Activated effector memory CD4-positive, alpha-beta T cell treated with Interleukin-2 at 50 U/mL for 16 hours (primary cell): ENCODE results near the gene UBB.

ENCODE experiments used
- DNase-seq: peaks from one replicate; pipeline ENCODE4 v3.0.0-alpha.2; 2020

The UBB gene

GRCh38 chr17:16380640-16381495 is at the start of gene UBB:
Gene UBB, plus strand, starts transcription at chr17:16381091. Its CDS starts 817 bp downstream, at chr17:16381908.
- peak; percentile 92 for DNase-seq

DNA sequence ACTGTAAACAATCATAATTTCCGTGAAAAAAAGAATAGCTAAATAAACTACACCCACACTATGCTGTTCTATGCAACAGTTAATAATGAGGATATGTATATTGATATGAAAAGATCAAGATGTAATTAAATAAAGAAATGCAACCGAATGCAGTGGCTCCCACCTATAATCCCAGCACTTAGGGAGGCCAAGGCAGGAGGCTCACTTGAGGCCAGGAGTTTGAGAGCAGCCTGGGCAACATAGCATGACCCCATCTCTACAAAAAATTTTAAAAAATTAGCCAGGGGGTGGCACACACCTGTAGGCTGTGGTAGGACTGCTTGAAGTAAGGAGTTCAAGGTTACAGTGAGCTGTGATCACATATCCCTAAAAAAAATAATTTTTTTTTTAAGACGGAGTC is 42.5 kb upstream of the UBB start:
- no peak for DNase-seq

DNA sequence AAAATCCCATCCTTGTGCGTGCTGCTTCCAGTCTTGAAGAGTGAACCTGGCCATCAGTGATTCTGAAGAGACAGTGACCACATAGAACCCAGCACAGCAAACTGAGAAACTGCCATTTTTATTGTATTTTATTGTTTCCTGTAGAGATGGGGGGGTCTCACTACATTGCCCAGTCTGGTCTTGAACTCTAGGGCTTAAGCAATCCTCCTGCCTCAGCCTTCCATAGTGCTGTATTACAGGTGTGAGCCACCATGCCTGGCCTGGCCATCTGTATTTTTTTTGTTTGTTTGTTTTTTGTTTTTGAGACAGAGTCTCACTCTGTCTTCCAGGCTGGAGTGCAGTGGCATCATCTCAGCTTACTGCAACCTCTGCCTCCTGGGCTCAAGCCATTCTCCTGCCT is 41.5 kb upstream of the UBB start:
- DNase-seq, result no peak

- DNase-seq, result no peak
These were observed 40.9 kb upstream of the UBB start for GRCh38 chr17:16339959-16340358.

DNA sequence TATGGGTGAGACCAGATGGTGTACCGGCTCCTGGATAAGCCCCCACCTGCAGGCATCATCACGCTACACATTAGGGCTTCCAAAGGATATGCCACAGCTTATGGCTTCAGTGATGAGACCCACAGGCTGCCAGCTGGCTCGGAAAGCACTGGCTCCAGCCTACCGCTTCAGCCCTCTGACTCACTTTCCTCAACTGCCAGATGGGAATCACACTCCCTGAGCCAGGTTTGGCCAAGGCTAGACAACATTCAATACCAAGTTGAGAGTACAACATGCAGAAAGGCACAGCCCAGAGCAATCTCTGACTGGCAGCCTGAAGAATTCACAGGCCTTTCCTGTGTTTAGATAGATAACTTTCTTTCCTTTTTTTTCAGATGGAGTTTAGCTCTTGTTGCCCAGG is 37.9 kb upstream of the UBB start:
- DNase-seq, result no peak

DNA sequence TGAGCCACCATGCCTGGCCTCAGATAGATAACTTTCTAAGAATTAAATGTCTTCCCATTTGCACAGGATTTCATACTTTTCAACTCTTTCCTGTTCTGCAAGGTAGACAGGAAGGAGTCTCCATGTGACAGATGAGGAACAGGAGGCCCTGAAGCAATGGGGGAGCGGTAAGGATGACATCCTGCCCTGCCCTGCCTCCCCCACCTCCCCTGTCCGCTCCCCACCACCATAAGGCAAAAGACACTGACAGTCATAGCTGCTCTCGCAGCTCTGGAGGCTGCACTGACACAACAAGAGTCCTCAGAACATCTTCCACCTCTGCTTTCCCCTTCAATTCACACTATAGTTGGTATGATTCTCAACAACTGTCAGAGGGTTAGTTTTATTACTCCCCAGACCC is 37.3 kb upstream of the UBB start:
- DNase-seq, result no peak

DNA sequence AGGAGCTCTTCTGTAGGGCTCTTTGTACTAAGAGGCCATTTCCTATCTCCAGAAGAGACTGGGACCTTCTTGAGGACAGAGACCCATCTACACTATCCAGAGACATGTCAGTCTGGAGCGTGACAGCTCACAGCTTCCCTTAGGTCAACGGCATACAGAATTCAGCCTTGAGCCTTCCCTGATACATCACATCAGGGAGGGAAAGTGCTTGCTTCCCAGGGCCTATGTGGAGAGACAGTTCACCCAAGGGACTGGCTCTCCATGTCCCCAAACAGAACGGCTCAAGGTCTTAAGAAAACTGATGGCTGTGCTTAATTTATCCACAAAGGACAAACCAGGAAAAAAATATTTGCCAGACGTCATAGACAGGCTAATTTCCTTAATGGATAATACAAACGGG is 35.3 kb upstream of the UBB start:
- no peak for DNase-seq

- DNase-seq, result no peak
These were observed 34.1 kb upstream of the UBB start for GRCh38 chr17:16346721-16347271.

DNA sequence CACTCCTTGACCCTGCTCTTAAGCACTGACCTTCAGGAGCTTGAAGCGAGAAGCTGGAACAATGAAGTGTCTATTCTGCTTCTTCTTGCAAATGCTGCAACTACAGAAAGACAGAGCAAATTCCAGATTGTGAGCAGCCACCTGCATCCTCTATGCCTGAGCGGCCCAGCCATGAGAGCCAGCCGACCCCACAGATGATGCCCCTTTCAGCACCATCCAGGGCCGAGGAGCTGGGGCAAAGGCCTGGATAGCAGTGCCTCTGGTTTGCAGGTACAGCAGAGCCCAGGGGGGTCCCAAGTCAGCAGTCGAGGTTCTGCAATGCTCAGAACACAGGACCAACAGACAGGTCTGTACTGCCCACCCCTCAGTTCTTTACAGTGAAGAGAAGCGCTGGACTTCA is 32.3 kb upstream of the UBB start:
- DNase-seq, result no peak

- DNase-seq, result no peak
These were observed 31.5 kb upstream of the UBB start for GRCh38 chr17:16349431-16349830.

DNA sequence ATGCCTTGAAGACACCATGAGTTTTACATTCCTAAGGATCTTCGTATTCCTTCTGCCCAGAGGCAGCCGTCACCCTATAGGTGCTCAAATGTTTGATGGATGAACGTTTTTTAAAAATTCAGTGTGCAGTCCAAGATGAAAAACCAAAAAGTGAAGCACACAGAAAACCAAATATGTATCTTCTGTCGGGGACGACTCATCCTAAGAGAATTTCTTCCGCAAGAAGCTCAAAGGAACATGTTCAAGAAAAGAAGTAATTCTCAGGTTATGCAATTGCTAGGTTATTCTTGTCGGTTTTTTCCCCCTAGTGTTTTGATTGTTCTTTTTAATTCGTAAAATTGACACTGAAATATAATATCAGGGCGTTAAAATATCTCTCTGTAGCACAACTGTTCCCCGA is 29.1 kb upstream of the UBB start:
- no peak for DNase-seq

- DNase-seq, result peak; percentile 2
These were observed 28.6 kb upstream of the UBB start for GRCh38 chr17:16352303-16352666.

- DNase-seq, result no peak
These were observed 28.1 kb upstream of the UBB start for GRCh38 chr17:16352667-16353316.

- peak; percentile 50 for DNase-seq
These were observed 27.3 kb upstream of the UBB start, which contains the start of gene CENPV for GRCh38 chr17:16353317-16354174. Gene CENPV, minus strand, starts transcription at chr17:16353469. Its CDS starts 33 bp downstream, at chr17:16353436.

DNA sequence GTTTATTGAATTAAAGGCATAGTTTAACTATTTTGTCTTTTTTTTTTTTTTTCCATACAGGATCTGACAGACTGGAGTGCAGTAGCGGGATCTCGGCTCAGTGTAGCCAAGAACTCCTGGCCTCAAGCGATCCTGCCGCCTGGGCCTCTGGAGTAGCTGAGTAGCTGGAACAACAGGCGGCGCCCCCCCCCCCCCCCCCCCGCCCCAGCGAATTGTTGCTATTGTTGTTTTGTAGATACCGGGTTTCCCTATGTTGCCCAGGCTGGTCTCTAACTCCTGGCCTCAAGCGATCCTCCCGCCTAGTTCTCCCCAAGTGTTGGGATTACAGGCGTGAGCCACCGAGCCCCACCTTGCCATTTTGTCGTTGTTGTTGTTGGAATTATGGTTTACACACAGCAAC is 26.3 kb upstream of the UBB start:
- no peak for DNase-seq

GRCh38 chr17:16358394-16358793 is 22.5 kb upstream of the UBB start:
- DNase-seq, result no peak

DNA sequence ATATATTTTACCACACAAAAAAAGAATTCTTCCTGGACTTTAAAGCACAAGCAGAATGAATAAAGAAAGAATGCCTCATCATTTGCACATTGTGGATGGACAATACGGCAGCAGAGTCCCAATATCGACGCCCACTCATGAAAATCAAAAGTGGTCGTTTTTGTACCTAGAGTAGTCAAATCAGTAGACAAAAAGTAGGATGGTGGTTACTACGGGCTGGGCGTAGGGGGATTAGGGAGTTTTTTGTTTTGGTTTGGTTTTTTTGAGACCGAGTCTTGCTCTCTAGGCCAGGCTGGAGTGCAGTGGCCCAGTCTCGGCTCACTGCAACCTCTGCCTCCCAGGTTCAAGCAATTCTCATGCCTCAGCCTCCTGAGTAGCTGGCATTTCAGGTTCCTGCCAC is 19.0 kb upstream of the UBB start:
- DNase-seq, result no peak

DNA sequence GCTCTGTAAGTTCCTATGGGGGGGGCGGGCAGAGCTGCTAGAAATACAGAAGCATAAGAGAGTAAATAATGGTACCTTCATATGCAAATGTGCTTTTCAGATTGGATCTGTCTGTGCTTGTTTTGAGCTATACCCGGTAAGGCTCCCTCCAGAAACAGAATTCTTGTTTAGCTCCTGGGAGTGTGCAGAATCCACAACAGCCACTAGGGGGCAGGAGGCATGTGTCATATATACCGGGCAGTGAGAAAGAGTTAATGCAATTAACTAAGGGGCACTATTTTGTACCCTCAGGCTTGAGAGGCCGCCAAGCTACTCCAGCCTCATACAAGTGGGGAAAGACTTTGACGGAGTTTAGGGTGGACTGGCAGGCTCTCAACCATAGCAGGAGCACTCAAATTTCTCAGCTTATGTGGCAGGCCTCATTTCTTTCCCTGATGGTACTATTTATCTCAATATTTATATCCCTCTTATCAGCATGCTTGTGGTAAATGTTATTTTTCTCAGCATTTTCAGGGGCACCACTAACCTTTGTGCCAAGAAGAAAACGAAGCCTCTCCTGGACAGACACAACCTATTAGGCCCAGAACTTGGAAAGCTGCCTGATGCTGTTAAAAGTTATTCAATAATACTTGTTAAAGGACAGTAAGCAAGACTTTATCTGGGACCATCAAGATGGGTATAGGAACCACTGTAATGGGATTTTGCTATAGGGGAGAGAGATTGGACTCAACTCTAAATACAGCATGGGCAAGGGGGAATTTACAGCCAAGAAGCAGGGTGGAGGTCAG is 16.9 kb upstream of the UBB start:
- peak; percentile 56 for DNase-seq

GRCh38 chr17:16364625-16365024 is 16.3 kb upstream of the UBB start:
- DNase-seq, result no peak

- no peak for DNase-seq
These were observed 9.1 kb upstream of the UBB start for GRCh38 chr17:16371742-16372141.

DNA sequence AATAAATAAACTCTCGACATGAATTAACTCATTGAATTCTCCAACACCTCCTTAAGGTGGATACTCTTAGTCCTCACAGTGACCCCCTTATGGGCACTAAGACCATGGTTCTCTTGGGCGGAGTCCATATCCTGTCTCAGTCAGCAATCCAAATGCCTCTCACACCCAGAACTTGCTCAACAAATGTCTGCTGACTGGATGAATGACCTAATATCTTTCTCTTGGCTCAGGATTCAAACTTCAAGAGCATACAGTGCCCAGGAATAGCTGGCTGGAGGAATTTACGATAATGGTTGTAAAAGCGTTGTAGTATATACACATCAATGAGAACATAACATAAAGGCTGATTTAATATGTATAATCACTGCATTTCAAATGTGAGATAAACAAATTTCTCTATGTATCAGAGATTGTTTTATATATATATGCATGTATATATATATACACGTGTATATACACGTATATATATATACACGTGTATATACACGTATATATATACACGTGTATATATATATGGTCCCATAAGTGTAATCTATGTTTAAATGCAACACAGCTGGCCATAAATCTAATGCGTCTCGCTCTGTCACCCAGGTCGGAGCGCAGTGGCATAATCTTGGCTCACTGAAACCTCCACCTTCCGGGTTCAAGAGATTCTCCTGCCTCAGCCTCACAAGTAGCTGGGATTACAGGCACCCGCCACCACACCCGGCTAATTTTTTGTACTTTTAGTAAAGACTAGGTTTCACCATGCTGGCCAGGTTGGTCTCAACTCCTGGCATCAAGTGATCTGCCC is 6.5 kb upstream of the UBB start:
- no peak for DNase-seq

GRCh38 chr17:16377941-16378341 is 3.0 kb upstream of the UBB start:
- no peak for DNase-seq
